Loucy (cell line): ENCODE results near the gene ESCO1.

Experiments
- H2AFZ ChIP-seq: fragments of 200-600 bp; sonication (generic); 2 replicates; pipeline ENCODE4 v1.6.0; 2016; ENCODE audit warnings: antibody characterized with exemption, mild to moderate bottlenecking, low read length, moderate library complexity
- H3F3A ChIP-seq: fragments of 200-600 bp; 2 replicates; pipeline ENCODE4 v1.6.0; 2016; ENCODE audit warnings: antibody characterized with exemption, low read depth, mild to moderate bottlenecking
- H3K27me3 ChIP-seq: fragments of 200-600 bp; sonication (generic); 2 replicates; pipeline ENCODE4 v1.6.1; 2014; ENCODE audit warnings: low read length, mild to moderate bottlenecking; ENCODE audit not compliant: insufficient read depth, poor library complexity, severe bottlenecking
- H3K36me3 ChIP-seq: fragments of 200-600 bp; sonication (generic); 2 replicates; pipeline ENCODE4 v1.6.1; 2016; ENCODE audit warnings: low read length; ENCODE audit not compliant: insufficient read depth
- H3K4me1 ChIP-seq: fragments of 200-600 bp; sonication (generic); 2 replicates; pipeline ENCODE4 v1.5.1; 2014; ENCODE audit warnings: low read length, mild to moderate bottlenecking; ENCODE audit not compliant: insufficient read depth, poor library complexity, severe bottlenecking
- H3K4me2 ChIP-seq: fragments of 200-600 bp; sonication (generic); 2 replicates; pipeline ENCODE4 v1.6.0; 2014; ENCODE audit warnings: antibody characterized with exemption, low read length, low read depth, mild to moderate bottlenecking; ENCODE audit not compliant: poor library complexity, severe bottlenecking
- H3K4me3 ChIP-seq: fragments of 200-600 bp; sonication (generic); 2 replicates; pipeline ENCODE4 v1.5.1; 2014; ENCODE audit warnings: low read length, mild to moderate bottlenecking, mixed read lengths; ENCODE audit not compliant: poor library complexity, severe bottlenecking
- H3K79me2 ChIP-seq: fragments of 200-600 bp; sonication (generic); 2 replicates; pipeline ENCODE4 v1.6.1; 2014; ENCODE audit warnings: low read length; ENCODE audit not compliant: insufficient read depth
- H3K9ac ChIP-seq: fragments of 200-600 bp; sonication (generic); 2 replicates; pipeline ENCODE4 v1.6.0; 2014; ENCODE audit warnings: mild to moderate bottlenecking, low read depth, low read length, moderate library complexity; ENCODE audit not compliant: poor library complexity, severe bottlenecking
- H3K9me2 ChIP-seq: fragments of 200-600 bp; sonication (generic); replicated peaks from 2 replicates; pipeline ENCODE4 v1.6.1; 2016; ENCODE audit warnings: low read depth, low read length, mixed read lengths
- H3K9me3 ChIP-seq: fragments of 200-600 bp; sonication (generic); 2 replicates; pipeline ENCODE4 v1.6.1; 2014; ENCODE audit warnings: mild to moderate bottlenecking, antibody characterized with exemption, low read length, low read depth; ENCODE audit not compliant: insufficient read depth
- H4K20me1 ChIP-seq: fragments of 200-600 bp; sonication (generic); 2 replicates; pipeline ENCODE4 v1.6.0; 2014; ENCODE audit warnings: antibody characterized with exemption, low read length, mild to moderate bottlenecking; ENCODE audit not compliant: insufficient read depth, poor library complexity, severe bottlenecking
- CTCF ChIP-seq: fragments of 200-600 bp; sonication (generic); conservative IDR thresholded peaks from 2 replicates; pipeline ENCODE4 v1.5.1; 2014; ENCODE audit warnings: mild to moderate bottlenecking, antibody characterized with exemption, low read length
- EZH2phosphoT487 ChIP-seq: fragments of 200-600 bp; IDR thresholded peaks from 2 replicates; pipeline ENCODE4 v1.6.1; 2018; ENCODE audit warnings: antibody characterized with exemption, mild to moderate bottlenecking, moderate library complexity, borderline replicate concordance

Gene ESCO1

GRCh38 chr18:21513292-21513691 is 87.2 kb downstream of the ESCO1 start:
- H3K4me1 ChIP-seq: no peaks in the 10 kb centered on the region
- H3K4me2 ChIP-seq: no peak overlapping the region
- no peak for TF ChIP-seq CTCF
- no peak for TF ChIP-seq EZH2phosphoT487
- no peaks in the 10 kb centered on the region for H3K9me2 ChIP-seq
- no peaks in the 10 kb centered on the region for H3K27me3 ChIP-seq
- no peak overlapping the region for H2AFZ ChIP-seq
- no peaks in the 10 kb centered on the region for H3K79me2 ChIP-seq
- H3K9me3 ChIP-seq: no peaks in the 10 kb centered on the region
- H3K36me3 ChIP-seq: no peaks in the 10 kb centered on the region
- H3K9ac ChIP-seq: no peak overlapping the region
- H3K4me3 ChIP-seq: no peak overlapping the region
- no peaks in the 10 kb centered on the region for H4K20me1 ChIP-seq
- H3F3A ChIP-seq: no peaks in the 10 kb centered on the region

GRCh38 chr18:21509062-21509461 is 91.4 kb downstream of the ESCO1 start:
- H3K36me3 ChIP-seq: no peaks in the 10 kb centered on the region
- no peaks in the 10 kb centered on the region for H3K9me2 ChIP-seq
- H3K4me1 ChIP-seq: no peaks in the 10 kb centered on the region
- H2AFZ ChIP-seq: no peak overlapping the region
- TF ChIP-seq EZH2phosphoT487 (no peak), CTCF (no peak; the same call in 1 of the 2 replicates)
- H3K27me3 ChIP-seq: no peaks in the 10 kb centered on the region
- no peak overlapping the region for H3K4me2 ChIP-seq
- H3K79me2 ChIP-seq: no peaks in the 10 kb centered on the region
- H3K9ac ChIP-seq: no peak overlapping the region
- H3K4me3 ChIP-seq: no peak overlapping the region
- H3K9me3 ChIP-seq: no peaks in the 10 kb centered on the region
- H3F3A ChIP-seq: no peaks in the 10 kb centered on the region
- no peaks in the 10 kb centered on the region for H4K20me1 ChIP-seq

- no peaks in the 10 kb centered on the region for H3K9me3 ChIP-seq
- H4K20me1 ChIP-seq: no peaks in the 10 kb centered on the region
- no peak for TF ChIP-seq EZH2phosphoT487
- no peak for TF ChIP-seq CTCF
- H3K9ac ChIP-seq: no peak overlapping the region
- no peaks in the 10 kb centered on the region for H3K9me2 ChIP-seq
- H3K4me3 ChIP-seq: no peak overlapping the region
- H3K27me3 ChIP-seq: no peaks in the 10 kb centered on the region
- no peaks in the 10 kb centered on the region for H3K79me2 ChIP-seq
- no peaks in the 10 kb centered on the region for H3K36me3 ChIP-seq
- H3K4me1 ChIP-seq: no peaks in the 10 kb centered on the region
- H3K4me2 ChIP-seq: no peak overlapping the region
- H2AFZ ChIP-seq: no peak overlapping the region
- H3F3A ChIP-seq: no peaks in the 10 kb centered on the region
Observed at GRCh38 chr18:21507913-21508701, 92.4 kb downstream of the ESCO1 start.
